WTC11 (cell line): ENCODE results near the gene SCAND1. TPM values are rescaled to one million over a fixed set of nuclear protein-coding genes. Genes with fewer than 3 reads are reported as not detected.
A peak's percentile ranks its signal among the peaks of the same experiment; 100 is the strongest.

Source experiments
- ATAC-seq: fragments of 200-7000 bp; cut with Tn5 transposase; 2 replicates; pipeline ENCODE4 v1.10.0; 2021; ENCODE audit warnings: mild to moderate bottlenecking, moderate library complexity
- Bru-seq: library from RNA; stranded (reverse); fragments of 400-500 nt; gene quantifications from one replicate; lab custom pipeline; 2021; lab: Mats Ljungman, UMichigan
- CTCF ChIA-PET: fragments of 300-600 bp; sonication (Branson Sonifier 250); formaldehyde crosslinking; loops from one replicate; lab custom pipeline; 2021; ENCODE audit warnings: antibody characterized with exemption; lab: Charles Lee
- POLR2A ChIA-PET: fragments of 350-600 bp; sonication (Branson Sonifier 250); formaldehyde crosslinking; loops from one replicate; lab custom pipeline; 2021; ENCODE audit warnings: antibody characterized with exemption; lab: Charles Lee
- DNase-seq: peaks from one replicate; pipeline ENCODE4 v3.0.0; 2021; ENCODE audit warnings: low spot score
- H3K27ac Mint-ChIP-seq: 2 replicates; pipeline ENCODE4 v1.8.0; 2021; ENCODE audit warnings: mixed read lengths
- H3K27me3 Mint-ChIP-seq: 2 replicates; pipeline ENCODE4 v1.8.0; 2021; ENCODE audit warnings: low read depth, mild to moderate bottlenecking, moderate library complexity, mixed read lengths
- H3K36me3 Mint-ChIP-seq: 2 replicates; pipeline ENCODE4 v1.8.0; 2021; ENCODE audit warnings: mixed read lengths
- H3K4me1 Mint-ChIP-seq: 2 replicates; pipeline ENCODE4 v1.8.0; 2022; ENCODE audit warnings: mixed read lengths
- H3K4me3 Mint-ChIP-seq: 2 replicates; pipeline ENCODE4 v1.8.0; 2021; ENCODE audit warnings: mild to moderate bottlenecking, moderate library complexity, mixed read lengths
- H3K9me3 Mint-ChIP-seq: 2 replicates; pipeline ENCODE4 v1.8.0; 2021; ENCODE audit warnings: mixed read lengths
- ATF1 ChIP-seq: sonication (generic); formaldehyde crosslinking; IDR thresholded peaks from 2 replicates; pipeline ENCODE4 v1.8.1; 2023; ENCODE audit warnings: mild to moderate bottlenecking, moderate library complexity, missing genetic modification reagents
- CREM ChIP-seq: sonication (generic); formaldehyde crosslinking; IDR thresholded peaks from 2 replicates; pipeline ENCODE4 v1.8.1; 2022; ENCODE audit warnings: mild to moderate bottlenecking, missing genetic modification reagents, moderate library complexity
- EMX1 ChIP-seq: fragments of 250-450 bp; sonication (Bioruptor Pico); IDR thresholded peaks from 2 replicates; pipeline ENCODE4 v1.8.0; 2021; ENCODE audit warnings: mild to moderate bottlenecking
- ESRRA ChIP-seq: sonication (generic); formaldehyde crosslinking; IDR thresholded peaks from 2 replicates; pipeline ENCODE4 v1.8.1; 2022; ENCODE audit warnings: mild to moderate bottlenecking, missing genetic modification reagents, borderline replicate concordance
- FOXJ3 ChIP-seq: sonication (generic); formaldehyde crosslinking; IDR thresholded peaks from 2 replicates; pipeline ENCODE4 v1.9.0; 2021; ENCODE audit warnings: missing genetic modification reagents, mild to moderate bottlenecking, borderline replicate concordance
- FOXP1 ChIP-seq: sonication (generic); formaldehyde crosslinking; IDR thresholded peaks from 2 replicates; pipeline ENCODE4 v1.8.0; 2022; ENCODE audit warnings: missing genetic modification reagents, mild to moderate bottlenecking, moderate library complexity, borderline replicate concordance
- HMGA2 ChIP-seq: fragments of 250-450 bp; sonication (Bioruptor Pico); IDR thresholded peaks from 2 replicates; pipeline ENCODE4 v1.4.0; 2021; ENCODE audit warnings: mild to moderate bottlenecking, moderate library complexity
- NR1H2 ChIP-seq: sonication (generic); formaldehyde crosslinking; IDR thresholded peaks from 2 replicates; pipeline ENCODE4 v1.9.0; 2021; ENCODE audit warnings: mild to moderate bottlenecking, moderate library complexity, missing genetic modification reagents
- NR3C1 ChIP-seq: sonication (generic); formaldehyde crosslinking; conservative IDR thresholded peaks from 2 replicates; pipeline ENCODE4 v1.8.1; 2023; ENCODE audit warnings: low read depth, mild to moderate bottlenecking, missing genetic modification reagents
- PRRX2 ChIP-seq: fragments of 250-450 bp; sonication (Bioruptor Pico); IDR thresholded peaks from 2 replicates; pipeline ENCODE4 v1.8.0; 2021; ENCODE audit warnings: mild to moderate bottlenecking
- RORB ChIP-seq: fragments of 250-450 bp; sonication (Bioruptor Pico); IDR thresholded peaks from 2 replicates; pipeline ENCODE4 v1.9.0; 2021; ENCODE audit warnings: mild to moderate bottlenecking
- SMAD3 ChIP-seq: sonication (generic); formaldehyde crosslinking; IDR thresholded peaks from 2 replicates; pipeline ENCODE4 v1.8.0; 2022; ENCODE audit warnings: missing genetic modification reagents, mild to moderate bottlenecking, borderline replicate concordance
- SP1 ChIP-seq: sonication (generic); formaldehyde crosslinking; conservative IDR thresholded peaks from 2 replicates; pipeline ENCODE4 v1.8.1; 2022; ENCODE audit warnings: missing genetic modification reagents
- TEAD1 ChIP-seq: sonication (generic); formaldehyde crosslinking; IDR thresholded peaks from 2 replicates; pipeline ENCODE4 v1.8.0; 2022; ENCODE audit warnings: mild to moderate bottlenecking, missing genetic modification reagents
- ZNF121 ChIP-seq: sonication (generic); formaldehyde crosslinking; IDR thresholded peaks from 2 replicates; pipeline ENCODE4 v1.8.0; 2023; ENCODE audit warnings: missing genetic modification reagents
- ZNF263 ChIP-seq: sonication (generic); formaldehyde crosslinking; IDR thresholded peaks from 2 replicates; pipeline ENCODE4 v1.8.1; 2022; ENCODE audit warnings: low read depth, mild to moderate bottlenecking, moderate library complexity, missing genetic modification reagents
- ZNF396 ChIP-seq: fragments of 250-450 bp; sonication (Bioruptor Pico); IDR thresholded peaks from 2 replicates; pipeline ENCODE4 v1.8.0; 2021; ENCODE audit warnings: mild to moderate bottlenecking, moderate library complexity, borderline replicate concordance
- ZNF416 ChIP-seq: fragments of 250-450 bp; sonication (Bioruptor Pico); IDR thresholded peaks from 2 replicates; pipeline ENCODE4 v1.9.0; 2021; ENCODE audit warnings: mild to moderate bottlenecking, inconsistent platforms
- ZNF423 ChIP-seq: fragments of 250-450 bp; sonication (Bioruptor Pico); IDR thresholded peaks from 2 replicates; pipeline ENCODE4 v2.1.2; 2022; ENCODE audit warnings: mild to moderate bottlenecking, moderate library complexity
- long read RNA-seq, 3 experiments: library from RNA in 1 of 3; library from capped mRNA in 1 of 3; library from polyadenylated mRNA in 1 of 3; unstranded in 2 of 3; stranded (forward) in 1 of 3; transcript quantifications; one replicate each; pipeline ENCODE4 v2.0.0, GENCODE V29; 2021
- total RNA-seq: library from RNA; stranded (reverse); gene quantifications from 3 replicates; pipeline ENCODE4 v1.2.3, GENCODE V29; 2021
- TF ChIP-seq, protein P1 (sequence below): sonication (generic); formaldehyde crosslinking; IDR thresholded peaks from 2 replicates; pipeline ENCODE4 v1.8.0; 2022; ENCODE audit warnings: mild to moderate bottlenecking, missing genetic modification reagents
- TF ChIP-seq, protein P2 (sequence below): sonication (generic); formaldehyde crosslinking; IDR thresholded peaks from 2 replicates; pipeline ENCODE4 v1.8.1; 2022; ENCODE audit warnings: mild to moderate bottlenecking, missing genetic modification reagents, moderate library complexity, borderline replicate concordance
- TF ChIP-seq, protein P3 (sequence below): sonication (generic); formaldehyde crosslinking; IDR thresholded peaks from 2 replicates; pipeline ENCODE4 v1.8.0; 2022; ENCODE audit warnings: missing genetic modification reagents
- TF ChIP-seq, protein P4 (sequence below): sonication (generic); formaldehyde crosslinking; IDR thresholded peaks from 2 replicates; pipeline ENCODE4 v1.8.1; 2023; ENCODE audit warnings: mild to moderate bottlenecking, missing genetic modification reagents, moderate library complexity
- TF ChIP-seq, protein P5 (sequence below): sonication (generic); formaldehyde crosslinking; IDR thresholded peaks from 2 replicates; pipeline ENCODE4 v1.8.0; 2022; ENCODE audit warnings: mild to moderate bottlenecking, missing genetic modification reagents
- TF ChIP-seq, protein P6 (sequence below): sonication (generic); formaldehyde crosslinking; IDR thresholded peaks from 2 replicates; pipeline ENCODE4 v1.8.1; 2023; ENCODE audit warnings: mild to moderate bottlenecking, missing genetic modification reagents

The SCAND1 gene
- total RNA-seq (94.2 to 103 TPM (median 94.6 TPM) in 3 replicates), Bru-seq, nascent RNA (percentile 49 among the genes with signal in this experiment)
- long read RNA-seq, experiment 1, transcript SCAND1-201 (2 exons, 902 nt): major isoform, 66 of 102 reads
- long read RNA-seq, experiment 1, partial matches to known transcripts: 36 of 102 reads
- long read RNA-seq, experiment 1, other reads (novel, unspliced or antisense): 0 of 102 reads
- long read RNA-seq, experiment 2, transcript SCAND1-201 (2 exons, 902 nt): major isoform, 46 of 135 reads
- long read RNA-seq, experiment 2, partial matches to known transcripts: 0 of 135 reads
- long read RNA-seq, experiment 2, other reads (novel, unspliced or antisense): 89 of 135 reads
- long read RNA-seq, experiment 3, transcript SCAND1-201 (2 exons, 902 nt): major isoform, 6 of 11 reads
- long read RNA-seq, experiment 3, partial matches to known transcripts: 0 of 11 reads
- long read RNA-seq, experiment 3, other reads (novel, unspliced or antisense): 5 of 11 reads

DNA sequence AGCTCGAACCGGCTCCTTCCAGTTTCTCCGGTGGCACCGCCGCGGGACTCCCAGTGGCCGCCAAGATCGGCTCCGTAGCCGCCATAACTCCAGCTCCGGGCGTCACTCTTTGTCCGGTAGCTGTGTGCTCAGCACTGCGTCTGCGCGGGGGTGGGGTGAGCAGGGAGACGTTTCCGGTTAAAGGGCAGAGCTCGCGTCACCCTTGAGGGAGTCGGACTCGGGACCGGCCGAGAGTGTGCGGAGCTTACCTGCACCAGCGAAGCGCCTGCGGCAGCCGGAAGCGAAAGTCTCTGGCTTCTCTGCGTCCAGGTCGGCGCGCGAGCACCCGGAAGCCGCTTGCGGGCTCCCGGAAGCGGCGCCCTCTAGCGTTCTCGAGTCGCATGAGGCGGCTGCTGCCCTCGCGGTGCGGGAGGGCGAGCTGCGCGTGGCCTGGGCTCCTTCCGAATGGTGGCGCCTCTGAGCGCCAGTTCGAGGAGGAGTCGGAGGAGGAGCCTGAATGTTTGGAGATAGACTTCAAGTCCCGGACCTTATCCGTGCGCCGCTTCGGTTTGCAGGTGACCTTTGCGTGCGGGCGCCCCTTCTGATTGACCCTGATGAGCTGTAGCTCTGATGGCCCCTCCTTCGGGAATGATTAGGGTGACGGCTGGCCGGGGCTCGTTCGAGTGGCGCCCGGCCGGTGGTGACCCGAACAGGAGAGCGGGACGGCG lies at the start of gene SCAND1:
Gene SCAND1 (minus strand): TSS at position 303 of the 707 bp plus-strand sequence. CDS start 218 bp downstream, at position 85.
- peaks cover 10% of the 10 kb centered on the region for H3K4me1 Mint-ChIP-seq
- DNase-seq (peak; percentile 96), ATAC-seq (peak; percentile 96)
- POLR2A ChIA-PET: interaction anchor here (0.6 to 2.4 kb wide), 24 partner anchors 13 to 1294 kb away, joined by 3 to 30 read pairs (median 5); partner anchors contain the start of genes CEP250, CNBD2, ERGIC3 and NFS1
- peaks cover 6% of the 10 kb centered on the region for H3K9me3 Mint-ChIP-seq
- peaks cover 3% of the 10 kb centered on the region for H3K27me3 Mint-ChIP-seq
- peak within 1 kb of the TSS; percentile 98 for H3K4me3 Mint-ChIP-seq
- CTCF ChIA-PET: interaction anchor here (0.6 to 4.6 kb wide), 76 partner anchors 8 to 501 kb away, joined by 3 to 103 read pairs (median 5); partner anchors contain the start of genes CNBD2, CPNE1, ERGIC3 and RBM12
- peak within 1 kb of the TSS; percentile 99 for H3K27ac Mint-ChIP-seq
- H3K36me3 Mint-ChIP-seq: peaks cover 5% of the 10 kb centered on the region; the same call in 1 of the 2 replicates
- TF ChIP-seq SP1 (CRISPR knock-in tag) (peak; percentile 80), EMX1 (CRISPR knock-in tag) (no peak), HMGA2 (CRISPR knock-in tag) (no peak), ZNF416 (CRISPR knock-in tag) (no peak), RORB (CRISPR knock-in tag) (no peak), CREM (CRISPR knock-in tag) (0 out of 2 replicates have a peak, but pooled peaks have one; percentile 14), NR3C1 (CRISPR knock-in tag) (0 out of 2 replicates have a peak, but pooled peaks have one; percentile 10), ZNF263 (peak; percentile 82), ZNF396 (CRISPR knock-in tag) (no peak), ATF1 (CRISPR knock-in tag) (no peak), FOXP1 (CRISPR knock-in tag) (peak; percentile 95), TEAD1 (CRISPR knock-in tag) (no peak; the same call in 1 of the 2 replicates), FOXJ3 (no peak), NR1H2 (CRISPR knock-in tag) (no peak), ZNF121 (CRISPR knock-in tag) (no peak), ESRRA (CRISPR knock-in tag) (0 out of 2 replicates have a peak, but pooled peaks have one; percentile 2), ZNF423 (CRISPR knock-in tag) (no peak), SMAD3 (CRISPR knock-in tag) (0 out of 2 replicates have a peak, but pooled peaks have one; percentile 17), PRRX2 (CRISPR knock-in tag) (no peak)
- TF ChIP-seq, protein P1, sequence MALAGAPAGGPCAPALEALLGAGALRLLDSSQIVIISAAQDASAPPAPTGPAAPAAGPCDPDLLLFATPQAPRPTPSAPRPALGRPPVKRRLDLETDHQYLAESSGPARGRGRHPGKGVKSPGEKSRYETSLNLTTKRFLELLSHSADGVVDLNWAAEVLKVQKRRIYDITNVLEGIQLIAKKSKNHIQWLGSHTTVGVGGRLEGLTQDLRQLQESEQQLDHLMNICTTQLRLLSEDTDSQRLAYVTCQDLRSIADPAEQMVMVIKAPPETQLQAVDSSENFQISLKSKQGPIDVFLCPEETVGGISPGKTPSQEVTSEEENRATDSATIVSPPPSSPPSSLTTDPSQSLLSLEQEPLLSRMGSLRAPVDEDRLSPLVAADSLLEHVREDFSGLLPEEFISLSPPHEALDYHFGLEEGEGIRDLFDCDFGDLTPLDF (CRISPR knock-in tag): peak; percentile 27; the same call in 1 of the 2 replicates
- TF ChIP-seq, protein P2, sequence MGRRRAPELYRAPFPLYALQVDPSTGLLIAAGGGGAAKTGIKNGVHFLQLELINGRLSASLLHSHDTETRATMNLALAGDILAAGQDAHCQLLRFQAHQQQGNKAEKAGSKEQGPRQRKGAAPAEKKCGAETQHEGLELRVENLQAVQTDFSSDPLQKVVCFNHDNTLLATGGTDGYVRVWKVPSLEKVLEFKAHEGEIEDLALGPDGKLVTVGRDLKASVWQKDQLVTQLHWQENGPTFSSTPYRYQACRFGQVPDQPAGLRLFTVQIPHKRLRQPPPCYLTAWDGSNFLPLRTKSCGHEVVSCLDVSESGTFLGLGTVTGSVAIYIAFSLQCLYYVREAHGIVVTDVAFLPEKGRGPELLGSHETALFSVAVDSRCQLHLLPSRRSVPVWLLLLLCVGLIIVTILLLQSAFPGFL (CRISPR knock-in tag): no peak; the same call in 1 of the 2 replicates
- TF ChIP-seq, protein P3, sequence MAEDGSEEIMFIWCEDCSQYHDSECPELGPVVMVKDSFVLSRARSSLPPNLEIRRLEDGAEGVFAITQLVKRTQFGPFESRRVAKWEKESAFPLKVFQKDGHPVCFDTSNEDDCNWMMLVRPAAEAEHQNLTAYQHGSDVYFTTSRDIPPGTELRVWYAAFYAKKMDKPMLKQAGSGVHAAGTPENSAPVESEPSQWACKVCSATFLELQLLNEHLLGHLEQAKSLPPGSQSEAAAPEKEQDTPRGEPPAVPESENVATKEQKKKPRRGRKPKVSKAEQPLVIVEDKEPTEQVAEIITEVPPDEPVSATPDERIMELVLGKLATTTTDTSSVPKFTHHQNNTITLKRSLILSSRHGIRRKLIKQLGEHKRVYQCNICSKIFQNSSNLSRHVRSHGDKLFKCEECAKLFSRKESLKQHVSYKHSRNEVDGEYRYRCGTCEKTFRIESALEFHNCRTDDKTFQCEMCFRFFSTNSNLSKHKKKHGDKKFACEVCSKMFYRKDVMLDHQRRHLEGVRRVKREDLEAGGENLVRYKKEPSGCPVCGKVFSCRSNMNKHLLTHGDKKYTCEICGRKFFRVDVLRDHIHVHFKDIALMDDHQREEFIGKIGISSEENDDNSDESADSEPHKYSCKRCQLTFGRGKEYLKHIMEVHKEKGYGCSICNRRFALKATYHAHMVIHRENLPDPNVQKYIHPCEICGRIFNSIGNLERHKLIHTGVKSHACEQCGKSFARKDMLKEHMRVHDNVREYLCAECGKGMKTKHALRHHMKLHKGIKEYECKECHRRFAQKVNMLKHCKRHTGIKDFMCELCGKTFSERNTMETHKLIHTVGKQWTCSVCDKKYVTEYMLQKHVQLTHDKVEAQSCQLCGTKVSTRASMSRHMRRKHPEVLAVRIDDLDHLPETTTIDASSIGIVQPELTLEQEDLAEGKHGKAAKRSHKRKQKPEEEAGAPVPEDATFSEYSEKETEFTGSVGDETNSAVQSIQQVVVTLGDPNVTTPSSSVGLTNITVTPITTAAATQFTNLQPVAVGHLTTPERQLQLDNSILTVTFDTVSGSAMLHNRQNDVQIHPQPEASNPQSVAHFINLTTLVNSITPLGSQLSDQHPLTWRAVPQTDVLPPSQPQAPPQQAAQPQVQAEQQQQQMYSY (CRISPR knock-in tag): no peak
- TF ChIP-seq, protein P4, sequence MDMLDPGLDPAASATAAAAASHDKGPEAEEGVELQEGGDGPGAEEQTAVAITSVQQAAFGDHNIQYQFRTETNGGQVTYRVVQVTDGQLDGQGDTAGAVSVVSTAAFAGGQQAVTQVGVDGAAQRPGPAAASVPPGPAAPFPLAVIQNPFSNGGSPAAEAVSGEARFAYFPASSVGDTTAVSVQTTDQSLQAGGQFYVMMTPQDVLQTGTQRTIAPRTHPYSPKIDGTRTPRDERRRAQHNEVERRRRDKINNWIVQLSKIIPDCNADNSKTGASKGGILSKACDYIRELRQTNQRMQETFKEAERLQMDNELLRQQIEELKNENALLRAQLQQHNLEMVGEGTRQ (CRISPR knock-in tag): peak; percentile 65
- TF ChIP-seq, protein P5, sequence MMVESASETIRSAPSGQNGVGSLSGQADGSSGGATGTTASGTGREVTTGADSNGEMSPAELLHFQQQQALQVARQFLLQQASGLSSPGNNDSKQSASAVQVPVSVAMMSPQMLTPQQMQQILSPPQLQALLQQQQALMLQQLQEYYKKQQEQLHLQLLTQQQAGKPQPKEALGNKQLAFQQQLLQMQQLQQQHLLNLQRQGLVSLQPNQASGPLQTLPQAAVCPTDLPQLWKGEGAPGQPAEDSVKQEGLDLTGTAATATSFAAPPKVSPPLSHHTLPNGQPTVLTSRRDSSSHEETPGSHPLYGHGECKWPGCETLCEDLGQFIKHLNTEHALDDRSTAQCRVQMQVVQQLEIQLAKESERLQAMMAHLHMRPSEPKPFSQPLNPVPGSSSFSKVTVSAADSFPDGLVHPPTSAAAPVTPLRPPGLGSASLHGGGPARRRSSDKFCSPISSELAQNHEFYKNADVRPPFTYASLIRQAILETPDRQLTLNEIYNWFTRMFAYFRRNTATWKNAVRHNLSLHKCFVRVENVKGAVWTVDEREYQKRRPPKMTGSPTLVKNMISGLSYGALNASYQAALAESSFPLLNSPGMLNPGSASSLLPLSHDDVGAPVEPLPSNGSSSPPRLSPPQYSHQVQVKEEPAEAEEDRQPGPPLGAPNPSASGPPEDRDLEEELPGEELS: no peak; the same call in 1 of the 2 replicates
- TF ChIP-seq, protein P6, sequence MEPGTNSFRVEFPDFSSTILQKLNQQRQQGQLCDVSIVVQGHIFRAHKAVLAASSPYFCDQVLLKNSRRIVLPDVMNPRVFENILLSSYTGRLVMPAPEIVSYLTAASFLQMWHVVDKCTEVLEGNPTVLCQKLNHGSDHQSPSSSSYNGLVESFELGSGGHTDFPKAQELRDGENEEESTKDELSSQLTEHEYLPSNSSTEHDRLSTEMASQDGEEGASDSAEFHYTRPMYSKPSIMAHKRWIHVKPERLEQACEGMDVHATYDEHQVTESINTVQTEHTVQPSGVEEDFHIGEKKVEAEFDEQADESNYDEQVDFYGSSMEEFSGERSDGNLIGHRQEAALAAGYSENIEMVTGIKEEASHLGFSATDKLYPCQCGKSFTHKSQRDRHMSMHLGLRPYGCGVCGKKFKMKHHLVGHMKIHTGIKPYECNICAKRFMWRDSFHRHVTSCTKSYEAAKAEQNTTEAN (CRISPR knock-in tag): peak; percentile 75; the same call in 1 of the 2 replicates
